A549 (cell line): Measurements from ENCODE around the gene HMCN1.

Experiments
- BHLHE40 ChIP-seq: IDR thresholded peaks from 2 replicates; pipeline ENCODE4 v1.6.1; 2012; ENCODE audit warnings: low read depth, low read length, inconsistent platforms
- CTCF ChIP-seq: fragments of >200 bp; sonication (Bioruptor Twin); formaldehyde crosslinking; IDR thresholded peaks from 3 replicates; pipeline ENCODE4 v1.5.1; 2016
- EP300 ChIP-seq, 2 experiments: fragments of >200 bp; sonication (Bioruptor Twin); formaldehyde crosslinking; IDR thresholded peaks; 2 replicates in 1 of 2; 3 replicates in 1 of 2; pipeline ENCODE4 v1.6.1; 2016 to 2017
- KDM1A ChIP-seq: fragments of 200-600 bp; sonication (generic); IDR thresholded peaks from 2 replicates; pipeline ENCODE4 v1.6.1; 2016; ENCODE audit warnings: low read depth, mild to moderate bottlenecking
- MAZ ChIP-seq: fragments of 150-350 bp; IDR thresholded peaks from 2 replicates; pipeline ENCODE4 v1.6.1; 2014; ENCODE audit warnings: antibody characterized with exemption, low read depth, low read length, borderline replicate concordance
- NR3C1 ChIP-seq: fragments of >200 bp; sonication (Bioruptor Twin); formaldehyde crosslinking; IDR thresholded peaks from 3 replicates; pipeline ENCODE4 v1.6.1; 2017
- PBX3 ChIP-seq: IDR thresholded peaks from 2 replicates; pipeline ENCODE4 v1.6.1; 2012
- POLR2A ChIP-seq: IDR thresholded peaks from 2 replicates; pipeline ENCODE4 v1.6.1; 2012; ENCODE audit warnings: mild to moderate bottlenecking, low read length
- RAD21 ChIP-seq, 2 experiments: fragments of >200 bp in 1 of 2; sonication (Bioruptor Twin) in 1 of 2; formaldehyde crosslinking in 1 of 2; IDR thresholded peaks in 1 of 2; conservative IDR thresholded peaks in 1 of 2; 2 replicates in 1 of 2; 3 replicates in 1 of 2; pipeline ENCODE4 v1.6.1; 2012 to 2018; ENCODE audit warnings: inconsistent platforms in 1 of 2
- SMC3 ChIP-seq: fragments of >200 bp; sonication (Bioruptor Twin); formaldehyde crosslinking; IDR thresholded peaks from 3 replicates; pipeline ENCODE4 v1.6.1; 2018; ENCODE audit warnings: inconsistent platforms

- no peak for TF ChIP-seq MAZ
- TF ChIP-seq PBX3, result no peak
- TF ChIP-seq CTCF, result no peak
- TF ChIP-seq POLR2A, result no peak
- TF ChIP-seq BHLHE40, result no peak
- no peak for TF ChIP-seq KDM1A
- TF ChIP-seq SMC3, result no peak
- no peak for TF ChIP-seq EP300 (IDR thresholded peaks at IDR 0.05)
- TF ChIP-seq NR3C1, result no peak
- no peak for TF ChIP-seq RAD21 (conservative IDR thresholded peaks at IDR 0.05 in 1 of 2, IDR thresholded peaks at IDR 0.05 in 1 of 2)
Observed at GRCh38 chr1:185769136-185769535, 34.9 kb downstream of the HMCN1 start.
